Measurements from ENCODE around the gene ADAMTSL3. TPM values are rescaled to one million over a fixed set of nuclear protein-coding genes. Genes with fewer than 3 reads are reported as not detected.

Gene ADAMTSL3
- total RNA-seq, 2 donors from 2014 or later: 0.79 to 3.4 TPM

DNA sequence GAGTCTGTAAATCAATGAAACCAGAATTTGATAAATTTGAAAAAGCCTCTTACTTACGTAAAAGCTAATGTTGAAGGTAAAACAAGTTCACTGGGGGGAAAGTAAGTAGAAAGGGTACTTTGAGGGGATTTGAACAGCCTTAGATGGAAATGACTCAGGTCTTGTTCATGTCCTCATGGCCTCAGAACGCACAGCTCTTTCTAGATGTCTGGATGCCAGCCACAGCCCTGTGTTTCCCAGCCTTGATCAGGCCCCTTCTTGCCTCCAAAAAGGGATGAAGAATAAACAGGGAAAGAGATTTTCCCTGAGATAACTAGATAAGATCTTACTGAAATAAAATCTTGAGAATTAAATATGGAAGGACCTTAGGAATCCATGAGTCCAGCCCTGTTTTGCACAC is 344.6 kb downstream of the ADAMTSL3 start:
- Histone ChIP-seq H3K36me3 (ENCODE audit: control insufficient read depth, insufficient read depth, low read length) (no peaks in the 10 kb centered on the region), H3K27ac (ENCODE audit: low read depth, low read length) (no peak overlapping the region), H3K4me3 (ENCODE audit: low read length) (no peak overlapping the region), H3K4me1 (ENCODE audit: control insufficient read depth, insufficient read depth, low read length) (no peaks in the 10 kb centered on the region), H3K27me3 (ENCODE audit: control insufficient read depth, insufficient read depth, low read length, poor library complexity, severe bottlenecking) (no peaks in the 10 kb centered on the region), H3K9ac (ENCODE audit: extremely low read depth, low read length, poor library complexity, severe bottlenecking) (no peak overlapping the region), H3K9me3 (ENCODE audit: control insufficient read depth, low read length) (no peaks in the 10 kb centered on the region)
- no peak overlapping the region for H3K27ac Mint-ChIP-seq
- TF ChIP-seq, protein P1, sequence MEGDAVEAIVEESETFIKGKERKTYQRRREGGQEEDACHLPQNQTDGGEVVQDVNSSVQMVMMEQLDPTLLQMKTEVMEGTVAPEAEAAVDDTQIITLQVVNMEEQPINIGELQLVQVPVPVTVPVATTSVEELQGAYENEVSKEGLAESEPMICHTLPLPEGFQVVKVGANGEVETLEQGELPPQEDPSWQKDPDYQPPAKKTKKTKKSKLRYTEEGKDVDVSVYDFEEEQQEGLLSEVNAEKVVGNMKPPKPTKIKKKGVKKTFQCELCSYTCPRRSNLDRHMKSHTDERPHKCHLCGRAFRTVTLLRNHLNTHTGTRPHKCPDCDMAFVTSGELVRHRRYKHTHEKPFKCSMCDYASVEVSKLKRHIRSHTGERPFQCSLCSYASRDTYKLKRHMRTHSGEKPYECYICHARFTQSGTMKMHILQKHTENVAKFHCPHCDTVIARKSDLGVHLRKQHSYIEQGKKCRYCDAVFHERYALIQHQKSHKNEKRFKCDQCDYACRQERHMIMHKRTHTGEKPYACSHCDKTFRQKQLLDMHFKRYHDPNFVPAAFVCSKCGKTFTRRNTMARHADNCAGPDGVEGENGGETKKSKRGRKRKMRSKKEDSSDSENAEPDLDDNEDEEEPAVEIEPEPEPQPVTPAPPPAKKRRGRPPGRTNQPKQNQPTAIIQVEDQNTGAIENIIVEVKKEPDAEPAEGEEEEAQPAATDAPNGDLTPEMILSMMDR (conservative IDR thresholded peaks at IDR 0.05): no peak
- no peaks in the 10 kb centered on the region for H3K27me3 Mint-ChIP-seq (ENCODE audit: insufficient read depth)
- H3K4me1 Mint-ChIP-seq: no peaks in the 10 kb centered on the region
- DNase-seq: no peak
- no peaks in the 10 kb centered on the region for H3K36me3 Mint-ChIP-seq (ENCODE audit: low read depth)
- no peaks in the 10 kb centered on the region for H3K9me3 Mint-ChIP-seq
- no peak overlapping the region for H3K4me3 Mint-ChIP-seq
- 87 to 96% methylated on average over 2 of the region's 2 CpGs for WGBS, 2 experiments (ENCODE audit: insufficient coverage in 1 of 2, insufficient read length in 1 of 2)

DNA sequence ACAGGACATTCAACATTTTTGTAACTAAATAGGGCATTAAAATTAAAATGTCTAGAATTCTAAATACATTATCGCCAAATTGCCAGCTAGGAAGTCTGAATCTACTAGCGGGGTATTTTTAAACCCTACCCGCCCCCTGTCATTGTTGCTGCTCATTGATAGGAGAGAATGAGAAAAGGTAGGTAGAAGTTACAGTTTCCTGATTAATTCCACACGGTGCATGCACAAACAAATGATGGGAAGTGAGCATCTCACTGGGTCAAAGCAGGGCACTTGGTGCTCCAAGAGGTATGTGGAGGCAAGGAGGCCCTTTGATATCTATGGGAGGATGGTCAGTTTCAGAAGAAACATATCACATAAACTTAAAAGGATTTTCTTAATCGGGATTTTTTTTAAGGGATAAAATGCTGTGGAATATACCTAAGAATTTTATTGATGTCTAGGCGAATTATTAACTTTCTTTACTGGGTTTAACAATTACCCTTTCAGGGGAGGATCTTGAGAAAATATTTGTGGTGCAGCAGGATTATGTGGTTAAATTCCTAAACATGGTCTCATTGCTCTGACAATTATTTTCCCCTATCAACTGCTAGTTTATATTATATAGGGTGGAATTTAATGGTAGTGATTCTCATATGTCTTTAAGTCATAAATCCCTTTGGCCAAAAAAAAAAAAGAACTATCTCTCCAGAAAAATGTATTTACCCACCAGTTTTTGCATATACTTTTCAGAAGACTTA is 345.6 kb downstream of the ADAMTSL3 start:
- no peak overlapping the region for H3K9ac ChIP-seq (ENCODE audit: extremely low read depth, low read length, poor library complexity, severe bottlenecking)
- H3K4me3 Mint-ChIP-seq: no peak overlapping the region
- H3K4me1 Mint-ChIP-seq: no peaks in the 10 kb centered on the region
- H3K9me3 Mint-ChIP-seq: no peaks in the 10 kb centered on the region
- H3K36me3 Mint-ChIP-seq (ENCODE audit: low read depth): no peaks in the 10 kb centered on the region
- H3K9me3 ChIP-seq (ENCODE audit: control insufficient read depth, low read length): no peaks in the 10 kb centered on the region
- H3K4me3 ChIP-seq (ENCODE audit: low read length): no peak overlapping the region
- WGBS, 2 experiments (ENCODE audit: insufficient coverage in 1 of 2, insufficient read length in 1 of 2): 93 to 100% methylated on average over 1 to 6 of the region's 6 CpGs
- no peaks in the 10 kb centered on the region for H3K4me1 ChIP-seq (ENCODE audit: control insufficient read depth, insufficient read depth, low read length)
- H3K27me3 Mint-ChIP-seq (ENCODE audit: insufficient read depth): no peaks in the 10 kb centered on the region
- no peak overlapping the region for H3K27ac ChIP-seq (ENCODE audit: low read depth, low read length)
- no peaks in the 10 kb centered on the region for H3K27me3 ChIP-seq (ENCODE audit: control insufficient read depth, insufficient read depth, low read length, poor library complexity, severe bottlenecking)
- TF ChIP-seq, protein P1 (conservative IDR thresholded peaks at IDR 0.05): no peak
- H3K36me3 ChIP-seq (ENCODE audit: control insufficient read depth, insufficient read depth, low read length): no peaks in the 10 kb centered on the region
- DNase-seq: no peak
- no peak overlapping the region for H3K27ac Mint-ChIP-seq

DNA sequence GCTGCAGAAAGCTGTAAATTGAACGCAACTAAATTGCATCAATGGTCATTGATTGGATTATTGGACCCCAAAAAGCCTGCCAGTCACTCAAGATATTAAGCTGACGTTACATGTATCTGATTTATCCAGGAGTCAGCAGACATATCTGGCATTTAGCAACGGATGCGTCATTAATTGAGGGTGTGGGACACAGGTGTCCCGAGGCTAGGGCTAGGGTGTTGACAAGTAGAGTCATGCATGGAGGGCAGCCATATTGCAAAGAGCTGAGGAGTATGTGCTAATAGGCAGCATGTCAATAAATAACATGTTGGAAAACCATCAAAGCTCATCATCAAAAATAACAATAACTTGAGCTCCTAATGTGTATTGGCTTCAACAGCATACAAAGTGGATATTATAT is 347.1 kb downstream of the ADAMTSL3 start:
- H3K36me3 Mint-ChIP-seq (ENCODE audit: low read depth): no peaks in the 10 kb centered on the region
- H3K4me3 Mint-ChIP-seq: no peak overlapping the region
- no peak overlapping the region for H3K4me3 ChIP-seq (ENCODE audit: low read length)
- H3K36me3 ChIP-seq (ENCODE audit: control insufficient read depth, insufficient read depth, low read length): no peaks in the 10 kb centered on the region
- TF ChIP-seq, protein P1 (conservative IDR thresholded peaks at IDR 0.05): no peak
- DNase-seq: no peak
- H3K9me3 ChIP-seq (ENCODE audit: control insufficient read depth, low read length): no peaks in the 10 kb centered on the region
- H3K9ac ChIP-seq (ENCODE audit: extremely low read depth, low read length, poor library complexity, severe bottlenecking): no peak overlapping the region
- H3K27me3 ChIP-seq (ENCODE audit: control insufficient read depth, insufficient read depth, low read length, poor library complexity, severe bottlenecking): no peaks in the 10 kb centered on the region
- H3K4me1 Mint-ChIP-seq: no peaks in the 10 kb centered on the region
- 89 to 93% methylated on average over 5 of the region's 5 CpGs for WGBS, 2 experiments (ENCODE audit: insufficient coverage in 1 of 2, insufficient read length in 1 of 2)
- H3K27ac Mint-ChIP-seq: no peak overlapping the region
- H3K27me3 Mint-ChIP-seq (ENCODE audit: insufficient read depth): no peaks in the 10 kb centered on the region
- no peaks in the 10 kb centered on the region for H3K4me1 ChIP-seq (ENCODE audit: control insufficient read depth, insufficient read depth, low read length)
- no peak overlapping the region for H3K27ac ChIP-seq (ENCODE audit: low read depth, low read length)
- H3K9me3 Mint-ChIP-seq: no peaks in the 10 kb centered on the region
